ENCODE results near the gene COMMD1.

Gene COMMD1

DNA sequence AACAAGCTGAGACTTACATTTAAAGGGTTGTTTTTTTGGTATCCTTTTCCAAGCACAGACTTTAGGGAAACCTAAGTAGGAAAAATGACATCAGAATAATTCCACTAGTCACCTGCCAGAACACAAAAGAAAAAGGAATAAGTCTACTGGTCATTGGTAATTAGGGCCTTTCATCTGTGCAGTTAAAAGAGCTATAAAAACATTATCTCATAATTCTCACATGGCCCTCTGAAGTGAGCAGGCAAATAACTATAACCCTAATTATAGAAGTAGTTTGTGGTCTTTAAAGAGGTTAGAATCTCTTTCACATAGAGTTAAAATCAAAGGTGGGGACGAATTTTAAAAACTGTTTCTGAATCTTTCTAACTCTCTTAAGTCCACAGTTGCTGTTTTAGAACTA, 179.3 kb downstream of the COMMD1 start:
- Mint-ChIP-seq H3K4me1 (no peaks in the 10 kb centered on the region), H3K27me3 (no peaks in the 10 kb centered on the region), H3K36me3 (ENCODE audit: insufficient read depth) (peaks cover 2% of the 10 kb centered on the region), H3K4me3 (no peak overlapping the region), H3K9me3 (no peaks in the 10 kb centered on the region), H3K27ac (ENCODE audit: low read depth) (no peak overlapping the region)
- ATAC-seq (replicated peaks; ENCODE audit: extremely low read depth, poor library complexity, severe bottlenecking) (no peak), DNase-seq (ENCODE audit: low spot score in 2 of 2) (no peak)

DNA sequence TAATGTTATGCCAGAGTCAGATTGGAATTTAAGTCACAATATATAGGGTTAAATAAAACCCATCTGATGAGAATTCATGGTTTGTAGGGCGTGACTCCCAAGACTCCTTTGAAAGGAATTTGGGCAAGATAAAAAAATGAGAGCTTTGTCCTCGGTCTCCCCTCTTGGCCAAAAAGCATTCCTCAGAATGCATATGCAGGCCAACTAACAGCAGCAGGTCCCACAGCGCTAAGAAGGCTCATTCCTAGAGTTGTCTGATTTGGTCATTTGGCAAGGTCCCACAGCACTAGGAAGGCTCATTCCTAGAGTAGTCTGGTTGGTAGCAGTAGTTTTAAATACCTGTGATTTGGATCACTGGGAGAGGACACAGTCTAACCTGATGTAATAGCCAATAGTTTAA, 184.2 kb downstream of the COMMD1 start:
- no peaks in the 10 kb centered on the region for H3K27me3 Mint-ChIP-seq
- H3K27ac Mint-ChIP-seq (ENCODE audit: low read depth): no peak overlapping the region
- no peak overlapping the region for H3K4me3 Mint-ChIP-seq
- DNase-seq (ENCODE audit: low spot score in 2 of 2) (no peak), ATAC-seq (replicated peaks; ENCODE audit: extremely low read depth, poor library complexity, severe bottlenecking) (no peak)
- H3K4me1 Mint-ChIP-seq: peaks cover 6% of the 10 kb centered on the region
- no peaks in the 10 kb centered on the region for H3K9me3 Mint-ChIP-seq
- H3K36me3 Mint-ChIP-seq (ENCODE audit: insufficient read depth): no peaks in the 10 kb centered on the region

DNA sequence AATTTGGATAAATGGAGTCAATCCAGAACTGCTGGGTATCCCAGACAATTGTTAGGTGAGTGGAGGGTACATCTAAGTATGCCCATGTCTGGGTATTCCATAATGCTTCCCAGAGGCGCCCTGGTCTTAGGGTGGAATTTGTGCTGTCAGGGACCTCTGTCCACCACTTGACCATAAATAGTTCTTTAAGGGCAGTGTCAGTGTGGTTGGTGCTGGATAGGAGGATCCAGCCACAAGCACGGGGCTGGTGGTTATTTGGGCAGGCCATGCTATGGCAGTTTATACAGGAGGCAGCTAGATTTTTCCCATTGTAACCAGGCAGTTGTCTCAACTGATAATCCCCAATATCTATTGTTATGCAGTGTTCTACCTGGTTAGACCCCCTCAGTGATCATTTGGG, 186.0 kb downstream of the COMMD1 start:
- ATAC-seq (replicated peaks; ENCODE audit: extremely low read depth, poor library complexity, severe bottlenecking) (no peak), DNase-seq (ENCODE audit: low spot score in 2 of 2) (no peak)
- H3K9me3 Mint-ChIP-seq: no peaks in the 10 kb centered on the region
- no peak overlapping the region for H3K27ac Mint-ChIP-seq (ENCODE audit: low read depth)
- no peaks in the 10 kb centered on the region for H3K27me3 Mint-ChIP-seq
- H3K4me3 Mint-ChIP-seq: no peak overlapping the region
- H3K36me3 Mint-ChIP-seq (ENCODE audit: insufficient read depth): no peaks in the 10 kb centered on the region
- peaks cover 6% of the 10 kb centered on the region for H3K4me1 Mint-ChIP-seq

DNA sequence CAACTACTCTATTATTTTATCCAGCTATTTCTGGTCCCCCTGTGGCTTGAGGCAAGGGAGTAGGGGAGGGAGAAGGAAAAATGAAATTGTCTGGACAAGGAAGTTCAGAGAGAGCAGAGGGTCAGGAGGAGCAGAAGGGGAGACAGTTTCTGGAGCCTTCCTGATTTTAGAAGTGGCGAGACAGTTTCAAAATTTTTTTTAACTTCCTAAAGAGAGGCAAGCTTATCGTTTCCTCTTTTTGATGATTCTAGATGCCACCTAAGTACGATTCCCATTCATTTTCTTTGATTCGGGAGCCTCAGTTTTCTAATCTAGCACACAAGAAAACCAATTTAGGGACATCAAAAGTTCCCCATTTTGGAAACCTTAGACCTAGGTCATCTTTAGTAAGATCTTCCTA, 193.6 kb downstream of the COMMD1 start:
- Mint-ChIP-seq H3K4me1 (peaks cover 11% of the 10 kb centered on the region), H3K9me3 (no peaks in the 10 kb centered on the region), H3K27ac (ENCODE audit: low read depth) (no peak overlapping the region), H3K36me3 (ENCODE audit: insufficient read depth) (no peaks in the 10 kb centered on the region), H3K27me3 (no peaks in the 10 kb centered on the region), H3K4me3 (no peak overlapping the region)
- no peak for DNase-seq (ENCODE audit: low spot score in 2 of 2)
- no peak for ATAC-seq (replicated peaks; ENCODE audit: extremely low read depth, poor library complexity, severe bottlenecking)

DNA sequence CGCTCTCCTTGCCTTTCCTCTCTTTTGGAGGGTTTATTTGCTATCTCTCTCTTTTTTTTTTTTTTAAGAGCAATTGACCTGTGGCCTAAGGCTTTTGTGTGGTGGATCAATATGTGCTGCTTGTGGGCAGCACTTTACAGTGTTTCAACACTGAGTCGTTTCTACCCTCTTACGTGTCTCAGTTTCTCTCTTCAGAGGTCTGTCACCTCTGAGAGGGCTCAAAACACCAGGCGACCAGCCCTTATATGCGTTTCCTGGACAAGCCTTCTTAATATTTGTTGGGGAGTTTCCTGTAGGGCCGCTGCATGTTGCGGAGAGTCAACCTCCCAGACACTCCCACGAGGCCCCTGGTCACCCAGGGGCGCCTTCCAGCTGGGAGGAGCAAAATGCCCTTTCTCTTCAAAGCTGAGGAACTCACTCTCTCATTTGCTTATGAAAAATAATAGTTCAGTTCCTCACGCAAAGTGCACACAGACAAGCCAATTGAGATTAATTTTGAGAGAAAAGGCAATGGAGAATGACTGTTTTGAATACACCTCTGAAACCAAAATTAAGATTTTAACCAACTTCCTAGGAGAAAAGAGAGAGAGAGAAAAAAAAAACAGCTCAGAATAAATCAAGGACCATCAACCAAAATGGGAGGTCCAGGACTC, 194.2 kb downstream of the COMMD1 start:
- ATAC-seq (replicated peaks; ENCODE audit: extremely low read depth, poor library complexity, severe bottlenecking): no peak
- no peaks in the 10 kb centered on the region for H3K9me3 Mint-ChIP-seq
- peak overlapping the region; percentile 62 for H3K27ac Mint-ChIP-seq (ENCODE audit: low read depth)
- H3K27me3 Mint-ChIP-seq: no peaks in the 10 kb centered on the region
- peaks cover 9% of the 10 kb centered on the region for H3K4me1 Mint-ChIP-seq
- H3K36me3 Mint-ChIP-seq (ENCODE audit: insufficient read depth): no peaks in the 10 kb centered on the region
- DNase-seq (ENCODE audit: low spot score in 2 of 2): no peak
- no peak overlapping the region for H3K4me3 Mint-ChIP-seq

DNA sequence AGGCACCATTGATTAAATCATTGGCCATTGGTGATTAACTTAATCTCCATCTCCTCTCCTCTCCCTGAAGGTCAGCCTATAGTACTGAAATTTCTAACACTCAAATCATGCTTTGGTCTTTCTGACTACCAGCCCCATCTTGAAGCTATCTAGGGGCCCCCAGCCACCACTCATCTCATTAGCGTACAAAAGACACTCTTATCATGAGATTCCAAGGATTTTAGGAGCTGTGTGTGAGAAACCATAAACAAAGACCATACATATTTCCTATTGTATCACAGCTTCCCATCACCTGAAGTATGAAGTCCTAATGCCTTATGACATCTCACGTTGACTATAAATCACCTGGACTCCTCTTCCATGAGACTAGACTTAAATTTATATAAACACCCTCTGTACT, 196.4 kb downstream of the COMMD1 start:
- Mint-ChIP-seq H3K27me3 (no peaks in the 10 kb centered on the region), H3K36me3 (ENCODE audit: insufficient read depth) (no peaks in the 10 kb centered on the region), H3K9me3 (no peaks in the 10 kb centered on the region), H3K4me1 (peaks cover 9% of the 10 kb centered on the region), H3K4me3 (no peak overlapping the region), H3K27ac (ENCODE audit: low read depth) (no peak overlapping the region)
- ATAC-seq (replicated peaks; ENCODE audit: extremely low read depth, poor library complexity, severe bottlenecking) (no peak), DNase-seq (ENCODE audit: low spot score in 2 of 2) (no peak)

DNA sequence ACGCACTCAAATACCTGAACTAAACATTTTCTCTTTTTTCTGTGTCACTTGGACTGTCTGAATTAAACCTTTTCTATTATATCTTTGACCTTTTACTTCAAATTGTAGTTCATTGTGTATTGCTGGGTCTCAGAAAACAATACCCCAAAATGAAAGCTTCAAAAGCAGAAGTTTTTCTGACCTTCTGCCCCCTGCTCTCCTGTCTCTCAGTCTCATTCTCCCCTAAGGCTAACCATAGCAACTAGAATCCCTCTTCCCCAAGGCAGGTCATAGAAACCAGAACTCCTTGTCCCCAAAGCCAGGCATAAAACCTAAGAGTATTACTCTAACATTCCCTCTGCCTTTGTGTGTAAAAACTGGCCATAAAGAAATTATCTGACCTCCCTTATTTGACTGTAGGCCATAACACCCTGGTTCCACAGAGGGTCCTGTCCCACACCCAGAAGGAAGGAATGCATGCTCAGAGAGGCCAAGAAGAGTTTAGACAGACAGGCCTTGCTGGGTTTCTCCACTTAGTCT, 197.0 kb downstream of the COMMD1 start:
- Mint-ChIP-seq H3K36me3 (ENCODE audit: insufficient read depth) (no peaks in the 10 kb centered on the region), H3K4me3 (no peak overlapping the region), H3K27ac (ENCODE audit: low read depth) (peak overlapping the region; percentile 49), H3K4me1 (peaks cover 9% of the 10 kb centered on the region), H3K27me3 (no peaks in the 10 kb centered on the region), H3K9me3 (no peaks in the 10 kb centered on the region)
- no peak for DNase-seq (ENCODE audit: low spot score in 2 of 2)
- ATAC-seq (replicated peaks; ENCODE audit: extremely low read depth, poor library complexity, severe bottlenecking): no peak

DNA sequence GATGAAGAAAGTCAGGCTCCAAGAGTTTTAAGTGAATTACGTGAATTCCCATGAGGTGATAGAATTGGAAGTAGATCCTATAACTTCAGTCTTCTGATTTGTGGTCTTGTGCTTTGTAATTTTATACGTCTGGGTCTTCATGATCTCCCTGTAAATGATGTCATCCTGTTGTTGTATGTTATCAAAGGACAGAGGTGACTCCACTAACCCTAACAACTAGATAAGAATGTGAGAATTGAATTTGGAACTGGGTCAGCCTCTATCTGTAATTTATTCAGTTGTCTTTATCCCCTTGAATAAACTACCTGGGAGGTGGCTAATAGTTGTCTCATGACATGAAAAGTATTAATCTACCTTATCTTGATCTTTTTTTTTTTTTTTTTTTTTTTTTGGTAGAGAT, 204.1 kb downstream of the COMMD1 start:
- Mint-ChIP-seq H3K27me3 (no peaks in the 10 kb centered on the region), H3K4me3 (no peak overlapping the region), H3K36me3 (ENCODE audit: insufficient read depth) (peaks cover 4% of the 10 kb centered on the region), H3K9me3 (no peaks in the 10 kb centered on the region), H3K4me1 (peaks cover 5% of the 10 kb centered on the region), H3K27ac (ENCODE audit: low read depth) (no peak overlapping the region)
- ATAC-seq (replicated peaks; ENCODE audit: extremely low read depth, poor library complexity, severe bottlenecking) (no peak), DNase-seq (ENCODE audit: low spot score in 2 of 2) (no peak)

DNA sequence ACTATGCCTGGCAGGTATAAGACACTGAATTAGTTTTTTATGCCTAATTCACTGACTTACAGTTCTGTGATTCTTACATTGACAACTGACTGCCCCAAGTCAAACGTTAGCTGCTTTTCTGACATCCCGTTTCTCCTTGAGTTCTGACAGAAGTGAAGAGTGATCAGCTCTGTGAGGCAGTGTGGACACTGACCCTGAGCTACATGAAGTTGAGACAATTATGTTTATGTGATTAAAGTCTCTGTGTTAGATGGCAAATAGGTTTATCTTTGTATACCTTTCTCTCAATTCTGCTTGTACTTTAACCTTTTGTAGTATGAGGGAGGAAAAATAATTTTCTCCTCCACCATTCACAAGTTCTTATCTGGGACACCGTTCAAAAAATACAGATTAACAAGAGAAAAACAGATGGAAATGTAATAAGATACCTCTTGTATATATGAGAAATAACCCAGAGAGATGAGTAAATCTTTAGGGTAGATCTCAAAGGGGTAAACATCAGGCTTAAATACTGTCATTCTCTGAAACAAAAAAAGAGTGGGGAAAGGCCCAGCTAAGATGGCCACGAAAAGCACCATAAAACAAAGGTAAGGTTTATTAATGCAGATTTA, 205.0 kb downstream of the COMMD1 start:
- Mint-ChIP-seq H3K4me1 (peaks cover 11% of the 10 kb centered on the region), H3K36me3 (ENCODE audit: insufficient read depth) (peaks cover 6% of the 10 kb centered on the region), H3K4me3 (no peak overlapping the region), H3K9me3 (no peaks in the 10 kb centered on the region), H3K27ac (ENCODE audit: low read depth) (no peak overlapping the region), H3K27me3 (no peaks in the 10 kb centered on the region)
- no peak for DNase-seq (ENCODE audit: low spot score in 2 of 2)
- no peak for ATAC-seq (replicated peaks; ENCODE audit: extremely low read depth, poor library complexity, severe bottlenecking)

DNA sequence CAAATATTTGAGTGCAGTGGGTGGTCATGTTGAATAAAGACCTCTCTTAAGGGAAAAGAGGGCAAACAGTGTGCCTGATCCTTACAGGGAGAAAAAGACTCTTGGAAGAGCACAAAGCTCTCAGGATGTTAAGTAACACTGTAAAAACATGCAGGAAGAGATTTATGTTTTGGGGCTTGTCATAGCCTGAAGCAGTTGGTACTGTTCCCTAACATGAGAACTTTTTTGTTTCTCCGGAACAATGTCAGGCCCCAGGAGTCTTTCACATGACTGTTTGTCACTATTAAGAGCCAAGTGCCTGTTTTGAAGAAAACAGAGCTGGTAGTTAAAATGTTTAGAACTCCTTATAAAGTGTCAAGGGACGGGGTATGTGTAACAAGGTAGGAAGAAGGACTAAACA, 206.7 kb downstream of the COMMD1 start:
- Mint-ChIP-seq H3K9me3 (no peaks in the 10 kb centered on the region), H3K4me1 (peaks cover 15% of the 10 kb centered on the region), H3K36me3 (ENCODE audit: insufficient read depth) (peaks cover 6% of the 10 kb centered on the region), H3K4me3 (no peak overlapping the region), H3K27me3 (no peaks in the 10 kb centered on the region), H3K27ac (ENCODE audit: low read depth) (no peak overlapping the region)
- ATAC-seq (replicated peaks; ENCODE audit: extremely low read depth, poor library complexity, severe bottlenecking): no peak
- no peak for DNase-seq (ENCODE audit: low spot score in 2 of 2)

DNA sequence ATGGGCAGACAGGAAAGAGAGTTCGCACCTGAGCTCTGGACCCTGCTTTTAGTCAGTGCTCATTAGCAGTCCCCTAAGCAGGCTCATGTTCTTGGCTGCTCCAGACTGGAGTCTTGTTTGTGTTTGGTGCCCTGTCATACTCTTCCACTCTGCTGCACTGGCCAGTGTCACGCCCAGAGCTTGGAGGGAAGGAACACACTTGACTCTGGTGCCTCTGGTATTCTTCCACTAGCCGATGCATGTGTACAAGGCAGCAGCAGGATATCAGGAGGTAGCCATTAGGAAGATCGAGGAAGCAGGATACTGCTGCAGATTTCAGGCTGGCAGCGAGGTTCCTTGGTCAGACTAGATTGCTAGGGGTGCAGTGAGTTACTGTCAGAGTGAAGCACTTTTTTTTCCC, 209.1 kb downstream of the COMMD1 start:
- H3K4me3 Mint-ChIP-seq: no peak overlapping the region
- peaks cover 5% of the 10 kb centered on the region for H3K36me3 Mint-ChIP-seq (ENCODE audit: insufficient read depth)
- DNase-seq (ENCODE audit: low spot score in 2 of 2) (no peak), ATAC-seq (replicated peaks; ENCODE audit: extremely low read depth, poor library complexity, severe bottlenecking) (no peak)
- H3K4me1 Mint-ChIP-seq: peaks cover 35% of the 10 kb centered on the region
- no peaks in the 10 kb centered on the region for H3K27me3 Mint-ChIP-seq
- no peak overlapping the region for H3K27ac Mint-ChIP-seq (ENCODE audit: low read depth)
- no peaks in the 10 kb centered on the region for H3K9me3 Mint-ChIP-seq

DNA sequence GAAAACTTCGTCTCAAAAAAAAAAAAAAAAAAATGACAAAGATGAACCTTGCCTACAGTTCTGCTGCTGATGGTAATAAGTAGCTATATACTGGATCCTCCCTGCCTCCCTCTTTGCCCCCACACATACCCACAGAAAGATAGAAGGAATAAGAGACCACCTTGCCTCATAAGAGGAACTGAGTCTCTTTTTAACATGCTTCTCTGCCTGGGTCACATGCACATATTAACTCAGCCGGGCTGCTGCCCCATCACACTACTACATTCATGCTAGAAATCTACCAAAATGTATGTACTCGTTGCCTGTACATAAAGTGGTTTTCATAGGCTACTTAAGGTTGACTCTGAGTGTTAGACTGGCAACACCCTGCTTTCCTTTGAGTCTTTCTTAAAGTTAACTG, 211.5 kb downstream of the COMMD1 start:
- ATAC-seq (replicated peaks; ENCODE audit: extremely low read depth, poor library complexity, severe bottlenecking): no peak

DNA sequence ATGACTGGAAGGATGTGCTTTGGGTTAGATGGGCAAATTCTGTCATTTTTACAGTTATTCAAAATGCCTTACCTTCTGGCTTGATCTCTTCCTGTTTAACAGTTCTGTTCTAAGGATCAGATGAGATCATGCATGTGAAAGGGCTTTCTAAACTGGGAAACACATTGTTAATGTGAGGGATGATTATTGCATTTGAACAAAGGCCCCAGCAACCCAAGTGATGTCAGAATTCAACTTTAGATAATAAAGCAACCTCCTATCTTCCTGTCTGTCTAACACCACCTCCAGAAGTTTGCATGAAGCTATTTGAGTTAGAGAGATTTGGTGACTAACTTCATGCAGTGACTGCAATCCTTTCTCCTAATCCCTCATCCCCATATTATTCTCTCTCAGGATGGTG, 212.7 kb downstream of the COMMD1 start:
- DNase-seq (ENCODE audit: low spot score in 2 of 2) (no peak), ATAC-seq (replicated peaks; ENCODE audit: extremely low read depth, poor library complexity, severe bottlenecking) (no peak)
- Mint-ChIP-seq H3K27ac (ENCODE audit: low read depth) (no peak overlapping the region), H3K36me3 (ENCODE audit: insufficient read depth) (peaks cover 5% of the 10 kb centered on the region), H3K27me3 (no peaks in the 10 kb centered on the region), H3K4me1 (peaks cover 30% of the 10 kb centered on the region), H3K4me3 (no peak overlapping the region), H3K9me3 (no peaks in the 10 kb centered on the region)

More for the DNA sequence above, 211.5 kb downstream of the COMMD1 start:
- Mint-ChIP-seq H3K4me3 (no peak overlapping the region), H3K4me1 (peaks cover 30% of the 10 kb centered on the region), H3K36me3 (ENCODE audit: insufficient read depth) (peaks cover 2% of the 10 kb centered on the region), H3K27me3 (no peaks in the 10 kb centered on the region), H3K9me3 (no peaks in the 10 kb centered on the region), H3K27ac (ENCODE audit: low read depth) (no peak overlapping the region)
- DNase-seq (ENCODE audit: low spot score in 2 of 2): no peak

All from central memory CD8-positive, alpha-beta T cell (primary cell).